Ectodermal cell (in vitro differentiated cells): ENCODE measurements around the gene PRKCZ.

Source experiments
- H3K27ac ChIP-seq: 2 replicates; pipeline ENCODE4 v1.7.0; 2013; ENCODE audit warnings: mild to moderate bottlenecking, low read depth, low read length; ENCODE audit not compliant: insufficient read depth, poor library complexity, severe bottlenecking
- H3K27me3 ChIP-seq: 2 replicates; pipeline ENCODE4 v1.7.0; 2013; ENCODE audit warnings: mild to moderate bottlenecking, low read length; ENCODE audit not compliant: insufficient read depth, control insufficient read depth, poor library complexity, severe bottlenecking
- H3K36me3 ChIP-seq: one replicate; pipeline ENCODE4 v1.7.0; 2013; ENCODE audit warnings: low read length; ENCODE audit not compliant: control insufficient read depth, insufficient read depth
- H3K4me1 ChIP-seq: one replicate; pipeline ENCODE4 v1.7.0; 2013; ENCODE audit warnings: low read length; ENCODE audit not compliant: control insufficient read depth, insufficient read depth
- H3K4me3 ChIP-seq: 2 replicates; pipeline ENCODE4 v1.7.0; 2013; ENCODE audit warnings: low read depth, low read length, control low read depth; ENCODE audit not compliant: insufficient read depth
- H3K9me3 ChIP-seq: 2 replicates; pipeline ENCODE4 v1.7.0; 2013; ENCODE audit warnings: mild to moderate bottlenecking, low read length, moderate library complexity; ENCODE audit not compliant: control insufficient read depth
- WGBS, 2 experiments: methylation state at CpG; one replicate each; pipeline ENCODE4 v1.1.7; 2013; ENCODE audit warnings: missing lambda C conversion rate in 2 of 2; 5-methylcytosine and 5-hydroxymethylcytosine counted together

Gene PRKCZ

GRCh38 chr1:2210084-2210653, 160.0 kb downstream of the PRKCZ start:
- peaks cover 11% of the 10 kb centered on the region for H3K27me3 ChIP-seq
- WGBS, 2 experiments = 84 to 85% methylated on average over 19 of the region's 19 CpGs
- H3K4me1 ChIP-seq = peaks cover 48% of the 10 kb centered on the region
- H3K4me3 ChIP-seq = no peak overlapping the region
- no peak overlapping the region for H3K27ac ChIP-seq
- no peaks in the 10 kb centered on the region for H3K36me3 ChIP-seq
- H3K9me3 ChIP-seq = no peaks in the 10 kb centered on the region

- Histone ChIP-seq H3K4me1 (peaks cover 48% of the 10 kb centered on the region), H3K4me3 (no peak overlapping the region), H3K27me3 (peaks cover 6% of the 10 kb centered on the region), H3K27ac (no peak overlapping the region), H3K36me3 (no peaks in the 10 kb centered on the region), H3K9me3 (no peaks in the 10 kb centered on the region)
- WGBS, 2 experiments = 92 to 93% methylated on average over 13 of the region's 13 CpGs
Measured at GRCh38 chr1:2210786-2211185, 160.6 kb downstream of the PRKCZ start.

DNA sequence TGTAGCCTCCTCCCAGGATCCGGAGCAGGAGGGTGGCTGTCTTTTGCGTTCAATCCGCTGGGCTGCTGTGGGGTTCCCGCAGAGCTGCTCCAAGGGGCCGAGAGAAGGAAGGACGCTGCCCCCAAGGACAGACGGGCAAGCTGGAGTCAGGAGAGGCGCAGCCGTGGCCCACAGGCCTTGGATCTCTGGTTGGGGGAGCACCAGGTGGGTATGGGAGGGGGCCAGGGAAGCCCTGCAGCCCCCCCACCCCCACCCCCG, 162.0 kb downstream of the PRKCZ start:
- H3K4me1 ChIP-seq = peaks cover 48% of the 10 kb centered on the region
- H3K27me3 ChIP-seq = no peaks in the 10 kb centered on the region
- H3K27ac ChIP-seq = peak overlapping the region; percentile 95
- 16 to 25% methylated on average over 10 of the region's 10 CpGs for WGBS, 2 experiments
- H3K4me3 ChIP-seq = no peak overlapping the region
- no peaks in the 10 kb centered on the region for H3K36me3 ChIP-seq
- H3K9me3 ChIP-seq = no peaks in the 10 kb centered on the region

- Histone ChIP-seq H3K9me3 (no peaks in the 10 kb centered on the region), H3K4me3 (no peak overlapping the region), H3K4me1 (peaks cover 48% of the 10 kb centered on the region), H3K36me3 (no peaks in the 10 kb centered on the region), H3K27me3 (no peaks in the 10 kb centered on the region), H3K27ac (peak overlapping the region; percentile 95)
- 25 to 26% methylated on average over 49 of the region's 49 CpGs for WGBS, 2 experiments
Measured at GRCh38 chr1:2212532-2213491, 162.6 kb downstream of the PRKCZ start.

GRCh38 chr1:2213576-2214505, 163.6 kb downstream of the PRKCZ start:
- Histone ChIP-seq H3K27me3 (no peaks in the 10 kb centered on the region), H3K36me3 (no peaks in the 10 kb centered on the region), H3K4me3 (no peak overlapping the region), H3K9me3 (no peaks in the 10 kb centered on the region), H3K27ac (peak overlapping the region; percentile 50), H3K4me1 (peaks cover 38% of the 10 kb centered on the region)
- WGBS, 2 experiments = 84% methylated on average over 32 of the region's 32 CpGs

DNA sequence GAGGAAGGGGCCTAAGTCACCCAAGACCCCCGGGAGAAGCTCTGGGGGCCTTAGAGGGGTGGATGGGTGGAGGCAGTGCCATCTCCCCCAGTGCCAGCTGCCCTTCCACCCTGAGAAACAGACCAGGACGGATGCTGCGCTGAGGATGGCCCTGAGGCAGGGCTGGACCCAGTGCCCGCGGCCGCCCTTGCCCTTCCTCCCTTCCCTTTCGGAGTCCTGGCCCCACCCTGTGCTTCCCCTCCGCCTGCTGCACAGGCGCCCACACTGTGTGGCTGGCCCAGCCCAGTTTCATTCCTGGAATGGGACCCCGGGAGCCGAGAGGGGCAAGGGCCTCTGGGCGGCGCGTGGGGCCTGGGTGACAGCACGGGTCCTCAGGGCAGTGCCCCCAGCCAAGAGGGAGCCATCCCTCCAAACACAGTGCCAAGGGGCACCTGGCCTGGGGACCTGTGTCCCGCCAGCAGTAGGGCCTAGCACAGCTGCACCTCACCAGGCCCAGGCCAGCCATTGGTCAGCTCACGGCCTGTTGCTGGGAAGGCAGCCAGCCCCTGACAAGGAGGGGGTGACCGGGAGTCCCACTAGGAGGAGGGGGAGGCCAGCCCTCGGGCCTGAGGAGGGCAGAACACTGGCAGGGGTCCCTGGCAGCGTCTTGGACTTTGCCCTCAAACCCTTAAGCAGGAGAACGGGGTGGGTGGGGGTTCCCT, 164.5 kb downstream of the PRKCZ start:
- Histone ChIP-seq H3K27me3 (no peaks in the 10 kb centered on the region), H3K27ac (peak overlapping the region; percentile 16), H3K4me1 (peaks cover 33% of the 10 kb centered on the region), H3K9me3 (no peaks in the 10 kb centered on the region), H3K4me3 (no peak overlapping the region), H3K36me3 (no peaks in the 10 kb centered on the region)
- WGBS, 2 experiments = 88 to 89% methylated on average over 21 of the region's 21 CpGs

GRCh38 chr1:2215329-2215728, 165.1 kb downstream of the PRKCZ start:
- no peak overlapping the region for H3K4me3 ChIP-seq
- H3K4me1 ChIP-seq = peaks cover 33% of the 10 kb centered on the region
- H3K9me3 ChIP-seq = no peaks in the 10 kb centered on the region
- 93% methylated on average over 14 of the region's 14 CpGs for WGBS, 2 experiments
- H3K27me3 ChIP-seq = no peaks in the 10 kb centered on the region
- no peak overlapping the region for H3K27ac ChIP-seq
- H3K36me3 ChIP-seq = no peaks in the 10 kb centered on the region

- Histone ChIP-seq H3K36me3 (no peaks in the 10 kb centered on the region), H3K4me3 (no peak overlapping the region), H3K27ac (no peak overlapping the region), H3K27me3 (no peaks in the 10 kb centered on the region), H3K9me3 (no peaks in the 10 kb centered on the region), H3K4me1 (peaks cover 29% of the 10 kb centered on the region)
- WGBS, 2 experiments = 95 to 96% methylated on average over 25 of the region's 25 CpGs
Measured at GRCh38 chr1:2215909-2216766, 165.9 kb downstream of the PRKCZ start.

DNA sequence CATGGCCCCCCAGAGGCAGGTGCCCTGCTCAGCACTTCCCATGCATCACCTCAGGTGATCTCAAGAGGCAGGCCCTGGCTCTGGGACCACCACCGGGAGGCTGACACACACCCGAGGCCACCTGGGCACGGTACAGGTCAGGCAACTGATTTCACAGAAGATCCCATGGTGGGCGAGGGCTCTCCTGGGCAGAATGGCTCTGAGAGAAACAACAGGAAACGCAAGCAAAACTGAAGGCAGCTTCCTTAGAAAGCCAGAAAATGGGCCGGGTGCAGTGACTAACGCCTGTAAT, 166.5 kb downstream of the PRKCZ start:
- Histone ChIP-seq H3K27me3 (no peaks in the 10 kb centered on the region), H3K36me3 (no peaks in the 10 kb centered on the region), H3K27ac (no peak overlapping the region), H3K4me3 (no peak overlapping the region), H3K4me1 (peaks cover 29% of the 10 kb centered on the region), H3K9me3 (no peaks in the 10 kb centered on the region)
- WGBS, 2 experiments = 89 to 93% methylated on average over 7 of the region's 7 CpGs
